K562 (cell line): ENCODE measurements around the gene PLEKHA5. TPM values are rescaled to one million over a fixed set of nuclear protein-coding genes. Genes with fewer than 3 reads are reported as not detected.
A peak's percentile ranks its signal among the peaks of the same experiment; 100 is the strongest.

Source experiments
- ATAC-seq: fragments of 200-7000 bp; cut with Tn5 transposase; 3 replicates; pipeline ENCODE4 v1.9.1; 2020; ENCODE audit warnings: moderate library complexity
- BruUV-seq: library from RNA; stranded (reverse); fragments of 400-500 nt; replicated peaks from 2 replicates; lab custom pipeline; 2021; lab: Mats Ljungman, UMichigan
- CTCF ChIA-PET: fragments of 300-600 bp; formaldehyde crosslinking; extraction: SDS; loops from one replicate; lab custom pipeline; 2021; ENCODE audit warnings: low intra/inter-chr PET ratio; lab: Yijun Ruan, JAX
- POLR2A ChIA-PET: fragments of 300-600, 350-650 bp; sonication (Branson Sonifier 250); formaldehyde crosslinking; extraction: SDS; loops from one replicate; lab custom pipeline; 2021; ENCODE audit warnings: antibody characterized with exemption, inconsistent platforms; lab: Yijun Ruan, JAX
- DNase-seq, 4 experiments: peaks; one replicate each; pipeline versions ENCODE4 v3.0.0 to v3.0.0-alpha.2; 2011 to 2018; ENCODE audit warnings: low spot score in 3 of 4, mixed read lengths in 3 of 4; ENCODE audit errors: extremely low read depth in 1 of 4
- FAIRE-seq: peaks from 2 replicates; lab custom pipeline; 2011; peaks lifted over from hg19 to GRCh38; lab: Jason Lieb, UNC
- H2AFZ ChIP-seq: 2 replicates; pipeline ENCODE4 v1.6.0; 2011; ENCODE audit warnings: low read depth, low read length, control low read depth, inconsistent platforms
- H3K27ac ChIP-seq: fragments of 200-600 bp; 3 replicates; pipeline ENCODE4 v1.8.0; 2011; ENCODE audit warnings: low read depth, mild to moderate bottlenecking, control low read depth, inconsistent platforms, low read length, moderate library complexity, mixed read lengths; ENCODE audit errors: extremely low read depth
- H3K27me3 ChIP-seq, 2 experiments: fragments of 300-600 bp in 1 of 2; 2 replicates in 1 of 2; 3 replicates in 1 of 2; pipeline versions ENCODE4 v1.6.0 to v1.8.0; 2011; ENCODE audit warnings: inconsistent platforms in 2 of 2, low read length in 2 of 2, mild to moderate bottlenecking in 1 of 2, mixed read lengths in 1 of 2, moderate library complexity in 1 of 2; ENCODE audit not compliant: control insufficient read depth in 2 of 2, insufficient read depth in 2 of 2
- H3K36me3 ChIP-seq: fragments of 300-600 bp; 3 replicates; pipeline ENCODE4 v1.8.0; 2011; ENCODE audit warnings: mild to moderate bottlenecking, low read length, inconsistent platforms; ENCODE audit not compliant: control insufficient read depth, insufficient read depth
- H3K4me1 ChIP-seq, 2 experiments: fragments of 200-600 bp in 1 of 2; replicated peaks in 1 of 2; 2 replicates in 1 of 2; 3 replicates in 1 of 2; pipeline versions ENCODE4 v1.5.1 to v1.8.0; 2011; ENCODE audit warnings: inconsistent platforms in 2 of 2, low read length in 2 of 2, mild to moderate bottlenecking in 1 of 2, mixed read lengths in 1 of 2, moderate library complexity in 1 of 2; ENCODE audit not compliant: control insufficient read depth in 2 of 2, insufficient read depth in 2 of 2
- H3K4me2 ChIP-seq: 2 replicates; pipeline ENCODE4 v1.6.1; 2011; ENCODE audit warnings: low read length, control low read depth, inconsistent platforms, mixed read lengths; ENCODE audit not compliant: insufficient read depth
- H3K4me3 ChIP-seq: fragments of 200-600 bp; sonication (generic), shearing (Covaris generic); 2 replicates; pipeline ENCODE4 v1.5.1; 2016; ENCODE audit warnings: control low read depth, inconsistent platforms
- H3K79me2 ChIP-seq: fragments of 200-600 bp; 3 replicates; pipeline ENCODE4 v1.8.0; 2011; ENCODE audit warnings: low read length, inconsistent platforms; ENCODE audit not compliant: control insufficient read depth, insufficient read depth
- H3K9ac ChIP-seq, 2 experiments: 2 replicates each; pipeline versions ENCODE4 v1.6.0 to v1.6.1; 2011; ENCODE audit warnings: low read depth in 2 of 2, low read length in 2 of 2, control low read depth in 1 of 2, inconsistent platforms in 1 of 2, mild to moderate bottlenecking in 1 of 2, mixed read lengths in 1 of 2; ENCODE audit not compliant: insufficient read depth in 1 of 2
- H3K9me1 ChIP-seq: one replicate; pipeline ENCODE4 v1.6.0; 2011; ENCODE audit warnings: inconsistent platforms, mild to moderate bottlenecking, low read length, moderate library complexity; ENCODE audit not compliant: control insufficient read depth, insufficient read depth
- H3K9me3 ChIP-seq: replicated peaks from 2 replicates; pipeline ENCODE4 v1.5.1; 2011; ENCODE audit warnings: low read depth, low read length, inconsistent platforms; ENCODE audit not compliant: control insufficient read depth, insufficient read depth
- H4K20me1 ChIP-seq: replicated peaks from 2 replicates; pipeline ENCODE4 v1.6.1; 2011; ENCODE audit warnings: low read length, inconsistent platforms, mixed read lengths; ENCODE audit not compliant: control insufficient read depth, insufficient read depth
- CTCF ChIP-seq, 3 experiments: IDR thresholded peaks in 2 of 3; conservative IDR thresholded peaks in 1 of 3; 2 replicates each; pipeline ENCODE4 v1.5.1; 2011 to 2012; ENCODE audit warnings: low read length in 3 of 3, mild to moderate bottlenecking in 3 of 3, control low read depth in 2 of 3, improper control_type of control experiment in 1 of 3, inconsistent platforms in 1 of 3, low read depth in 1 of 3, mixed read lengths in 1 of 3, moderate library complexity in 1 of 3; ENCODE audit not compliant: insufficient read depth in 2 of 3
- RAD21 ChIP-seq, 2 experiments: fragments of 250-450 bp in 1 of 2; fragments of 450-650 bp in 1 of 2; sonication (Bioruptor Pico) in 1 of 2; formaldehyde crosslinking in 1 of 2; IDR thresholded peaks in 1 of 2; conservative IDR thresholded peaks in 1 of 2; 2 replicates each; pipeline versions ENCODE4 v1.4.0 to v1.8.0; 2020 to 2022; ENCODE audit warnings: mild to moderate bottlenecking in 2 of 2, moderate library complexity in 1 of 2
- SMC3 ChIP-seq: conservative IDR thresholded peaks from 2 replicates; pipeline ENCODE4 v1.6.1; 2011; ENCODE audit warnings: low read depth, low read length, improper control_type of control experiment; ENCODE audit not compliant: insufficient read depth
- ZNF316 ChIP-seq: fragments of 450-650 bp; IDR thresholded peaks from 2 replicates; pipeline ENCODE4 v1.6.1; 2016
- WGBS: fragments of 100-300 bp; shearing (Covaris generic); methylation state at CpG from one replicate; pipeline ENCODE4 v1.1.6; 2016; ENCODE audit warnings: low coverage, mixed read lengths; ENCODE audit not compliant: insufficient coverage; ENCODE audit errors: missing lambda C conversion rate; 5-methylcytosine and 5-hydroxymethylcytosine counted together
- in situ Hi-C: fragments of 300-500 bp; cut with MboI; formaldehyde crosslinking; loops from 4 replicates; pipeline ENCODE4 v1.15.0; 2018; ENCODE audit warnings: inconsistent platforms, mixed read lengths
- intact Hi-C: fragments of 100-400 bp; cut with micrococcal nuclease; formaldehyde crosslinking; loops from 2 replicates; pipeline ENCODE4 v1.14.2; 2022
- polyA plus RNA-seq, 8 experiments: library from polyadenylated mRNA; depleted of rRNA in 4 of 8; stranded (reverse) in 5 of 8; unstranded in 3 of 8; fragments of >200 nt; fragmentation: Nextera tagmentation in 2 of 8; fragmentation: Illumina TruSeq in 1 of 8; extraction: Ambion mirVana in 2 of 8; extraction: Trizol in 1 of 8; gene quantifications; 2 replicates each; pipeline versions ENCODE4 v1.2.1 to v1.2.3, GENCODE V29; 2011 to 2014; ENCODE audit warnings: inconsistent platforms in 1 of 8, missing spikeins in 1 of 8
- total RNA-seq, 7 experiments: library from RNA; depleted of rRNA in 6 of 7; stranded (reverse); fragments of >200 nt in 6 of 7; fragmentation: Illumina TruSeq in 2 of 7; extraction: Trizol in 2 of 7; gene quantifications; 2 replicates each; pipeline versions ENCODE4 v1.2.1 to v1.2.3, GENCODE V29; 2011 to 2021; ENCODE audit warnings: low replicate concordance in 1 of 7

PLEKHA5 gene
- total and polyA plus RNA-seq, 9 of the 15 experiments (the other 6 are each of a cell fraction or from before 2014, with no cell fraction given): 7.2 to 26.2 (median 17.4) TPM

DNA sequence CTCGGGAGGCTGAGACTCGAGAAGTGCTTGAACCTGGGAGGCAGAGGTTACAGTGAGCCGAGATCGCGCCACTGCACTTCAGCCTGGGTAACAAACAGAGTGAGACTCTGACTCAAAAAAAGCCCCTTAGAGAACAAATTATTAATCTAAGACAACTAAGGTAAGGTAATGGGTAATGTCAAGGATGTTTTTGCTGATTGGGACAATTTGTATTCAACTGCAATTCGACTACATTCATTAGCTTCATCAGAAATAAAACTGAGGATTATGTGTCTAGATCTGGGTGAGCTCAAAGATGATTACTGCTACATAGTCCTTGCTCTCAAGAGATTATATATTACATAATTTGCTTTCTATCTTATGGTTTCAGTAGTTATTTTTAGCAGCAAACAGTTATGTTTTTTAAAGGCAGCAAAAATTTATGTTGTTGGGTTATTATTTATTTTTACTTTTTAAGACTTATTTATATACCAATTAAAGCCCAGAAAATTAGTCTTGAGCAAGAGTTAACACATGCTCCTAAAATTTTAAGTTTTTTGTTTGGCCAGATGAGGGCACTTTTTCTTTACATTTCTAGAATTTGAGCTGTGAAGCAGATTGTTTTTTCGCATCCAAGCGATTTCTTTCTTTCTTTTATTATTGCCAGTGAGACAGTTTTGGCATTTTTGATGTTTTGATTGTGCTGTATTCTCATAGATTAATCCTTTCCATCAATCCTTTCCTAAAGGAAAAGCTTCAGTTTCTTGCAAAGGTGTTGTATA is 52.3 kb downstream of the PLEKHA5 start:
- 75% methylated on average over 7 of the region's 8 CpGs for WGBS
- in situ Hi-C loops: no loop called here
- DNase-seq: no peak
- no TSS peak for BruUV-seq
- Histone ChIP-seq H4K20me1 (no peaks in the 10 kb centered on the region), H3K4me2 (no peak overlapping the region), H3K4me3 (no peak overlapping the region), H3K79me2 (peaks cover 2% of the 10 kb centered on the region; the same call in 2 of the 3 replicates), H3K9me3 (no peaks in the 10 kb centered on the region), H3K9ac (no peak overlapping the region), H3K4me1 (no peaks in the 10 kb centered on the region), H3K9me1 (no peaks in the 10 kb centered on the region), H2AFZ (no peak overlapping the region), H3K27ac (no peak overlapping the region), H3K36me3 (no peaks in the 10 kb centered on the region), H3K27me3 (no peaks in the 10 kb centered on the region)
- FAIRE-seq: no peak
- no peak for ATAC-seq
- intact Hi-C loops: no loop called here
- ChIA-PET POLR2A (no interaction called here), CTCF (no interaction called here)
- TF ChIP-seq ZNF316 (peak; percentile 17; the same call in 1 of the 2 replicates), SMC3 (no peak), RAD21 (CRISPR knock-in tag; conservative IDR thresholded peaks at IDR 0.05 in 1 of 2, IDR thresholded peaks at IDR 0.05 in 1 of 2) (peak in 1 of 2 experiments; percentile 9; a peak in 1 of 4 replicates), CTCF (IDR thresholded peaks at IDR 0.05 in 2 of 3, conservative IDR thresholded peaks at IDR 0.05 in 1 of 3; ENCODE audit: insufficient read depth in 2 of 3, low read depth in 1 of 3, low read length in 3 of 3) (peak in 2 of 3 experiments; percentile 11 to 26; a peak in 3 of 6 replicates)
